SKM-1 (cell line): ENCODE measurements around the gene HERC4.
"Not testable (repeated sequence)": the region's sequence is repeated elsewhere in the genome, so short reads cannot be mapped to it uniquely, and the experiment has no call there.

Experiments used
- DNase-seq: peaks from one replicate; lab custom pipeline; 2025; ENCODE audit not compliant: unreplicated experiment; lab: John Stamatoyannopoulos, UW

The HERC4 gene

DNA sequence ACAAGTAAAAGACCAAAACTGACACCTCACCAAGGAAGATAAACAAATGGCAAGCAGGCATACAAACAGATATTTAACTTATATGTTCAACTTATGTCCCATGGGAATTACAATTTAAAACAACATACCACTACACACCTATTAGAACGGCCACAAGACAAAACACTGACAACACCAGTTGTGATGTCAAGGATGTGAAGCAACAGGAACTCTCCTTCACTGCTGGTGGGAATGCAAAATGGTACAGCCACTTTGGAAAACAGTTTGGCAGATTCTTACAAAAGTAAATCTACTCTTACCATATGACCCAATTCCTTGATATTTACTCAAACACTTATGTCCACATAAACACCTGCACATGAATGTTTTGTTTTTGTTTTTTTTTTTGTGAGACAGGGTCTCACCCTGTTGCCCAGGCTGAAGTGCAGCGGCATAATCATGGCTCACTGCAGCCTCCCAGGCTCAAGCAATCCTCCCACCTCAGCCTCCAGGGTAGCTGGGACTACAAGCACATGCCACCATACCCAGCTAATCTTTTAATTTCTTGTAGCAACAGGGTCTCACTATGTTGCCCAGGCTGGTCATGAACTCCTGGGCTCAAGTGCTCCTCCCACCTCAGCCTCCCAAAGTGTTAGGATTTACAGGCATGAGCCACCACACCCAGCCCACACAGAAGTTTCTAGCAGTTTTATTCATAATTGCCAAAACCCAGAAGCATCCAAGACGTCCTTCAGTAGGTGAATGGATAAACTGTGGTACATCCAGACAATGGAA lies 27.3 kb downstream of the HERC4 start:
- no peak for DNase-seq

DNA sequence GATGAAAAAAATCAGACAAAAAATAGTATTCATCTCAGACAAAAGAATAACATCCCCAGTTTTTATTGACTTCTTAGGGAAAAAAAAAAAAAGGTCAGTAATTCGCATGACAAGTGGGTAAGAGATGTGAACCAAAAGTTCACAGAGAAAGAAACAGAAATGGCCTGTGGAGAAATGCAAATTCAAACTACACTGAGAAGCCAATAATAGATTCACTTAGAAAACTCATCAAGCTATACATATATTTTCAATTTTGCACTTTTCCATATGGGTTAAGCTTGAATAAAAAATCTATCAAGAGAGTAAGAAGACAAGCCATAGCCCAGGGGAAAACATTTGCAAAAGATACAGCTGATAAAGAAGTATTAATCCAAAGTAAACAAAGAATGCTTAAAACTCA lies 28.0 kb downstream of the HERC4 start:
- no peak for DNase-seq

DNA sequence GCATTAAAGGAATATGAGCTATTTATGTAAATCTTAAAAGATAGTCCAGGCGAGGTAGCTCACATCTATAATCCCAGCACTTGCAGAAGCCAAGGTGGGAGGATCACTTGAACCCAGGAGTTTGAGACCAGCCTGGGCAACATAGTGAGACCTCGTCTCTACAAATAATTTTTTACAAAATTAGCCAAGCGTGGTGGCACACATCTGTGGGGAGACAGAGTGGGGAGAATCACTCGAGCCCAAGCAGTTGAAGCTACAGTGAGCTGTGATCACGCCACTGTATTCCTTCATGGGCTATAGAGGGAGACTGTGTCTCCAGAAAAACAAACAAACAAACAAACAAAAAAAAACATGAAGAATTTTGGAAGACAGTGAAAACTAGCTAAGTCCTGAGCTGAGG lies 28.4 kb downstream of the HERC4 start:
- DNase-seq, result no peak

DNA sequence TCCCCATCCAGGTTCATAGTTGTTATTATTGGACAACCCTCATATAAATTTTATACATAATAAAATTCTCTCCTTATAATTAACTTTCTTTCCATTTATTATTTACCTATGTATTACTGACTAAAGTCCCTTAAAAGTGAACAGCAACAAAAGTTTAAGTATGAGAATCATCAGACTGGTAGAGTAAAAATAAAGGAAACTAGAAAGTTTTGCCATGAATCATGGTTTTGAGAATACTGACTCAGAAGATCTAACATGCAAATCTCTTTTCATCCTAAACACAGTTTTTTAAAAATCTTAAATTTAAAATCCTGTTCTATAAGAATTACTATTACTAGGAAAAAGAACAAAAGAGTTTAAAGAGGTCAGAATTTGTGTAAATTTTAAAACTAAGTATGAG lies 32.1 kb downstream of the HERC4 start:
- DNase-seq, result no peak

DNA sequence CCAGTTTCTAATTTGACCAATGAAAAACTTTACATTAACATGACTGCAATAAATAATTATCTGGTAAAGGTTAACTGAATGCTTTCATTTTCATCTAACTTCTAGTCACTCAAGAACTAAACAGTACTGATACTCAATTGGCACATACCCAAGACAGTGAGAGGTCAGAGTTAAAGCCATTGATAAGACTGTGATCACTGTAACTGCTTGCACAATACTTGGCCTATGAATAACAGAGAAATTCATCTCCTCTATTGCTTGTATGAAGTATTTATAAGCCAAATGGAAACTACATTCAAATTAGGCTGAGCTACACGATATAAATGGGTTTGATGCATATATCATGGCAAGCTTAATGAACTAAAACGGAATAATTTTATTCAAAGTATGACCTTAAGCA lies 43.0 kb downstream of the HERC4 start:
- no peak for DNase-seq

DNA sequence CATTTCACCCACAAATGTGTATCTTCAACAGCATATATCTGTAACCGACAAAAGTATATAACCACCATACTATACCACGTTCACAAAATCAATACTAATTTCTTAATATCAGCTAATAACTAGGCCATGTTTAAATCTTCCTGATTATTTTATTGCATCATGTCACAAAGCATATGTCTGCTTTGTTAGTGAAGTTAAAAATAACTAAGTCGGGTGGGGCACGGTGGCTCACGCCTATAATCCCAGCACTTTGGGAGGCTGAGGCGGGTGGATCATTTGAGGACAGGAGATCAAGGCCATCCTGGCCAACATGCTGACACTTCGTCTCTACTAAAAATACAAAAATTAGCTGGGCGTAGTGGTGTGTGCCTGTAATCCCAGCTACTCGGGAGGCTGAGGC lies 47.7 kb downstream of the HERC4 start:
- no peak for DNase-seq

DNA sequence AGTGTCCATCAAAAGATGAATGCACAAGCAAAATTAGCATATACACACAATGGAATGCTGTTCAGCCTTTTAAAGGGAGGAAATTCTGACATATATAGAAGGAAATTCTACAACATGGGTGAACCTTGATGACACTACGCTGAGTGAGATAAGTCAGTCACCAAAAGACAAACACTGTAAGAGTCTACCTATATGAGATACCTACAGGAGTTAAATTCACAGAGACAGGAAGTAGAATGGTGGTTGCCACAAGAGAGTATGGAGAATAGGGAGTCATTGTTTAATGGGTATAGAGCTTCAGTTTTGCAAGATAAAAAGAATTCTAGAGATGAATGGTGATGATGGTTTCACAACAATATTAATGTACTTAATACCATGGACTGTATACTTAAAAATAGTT lies 51.8 kb downstream of the HERC4 start:
- DNase-seq, result no peak

DNA sequence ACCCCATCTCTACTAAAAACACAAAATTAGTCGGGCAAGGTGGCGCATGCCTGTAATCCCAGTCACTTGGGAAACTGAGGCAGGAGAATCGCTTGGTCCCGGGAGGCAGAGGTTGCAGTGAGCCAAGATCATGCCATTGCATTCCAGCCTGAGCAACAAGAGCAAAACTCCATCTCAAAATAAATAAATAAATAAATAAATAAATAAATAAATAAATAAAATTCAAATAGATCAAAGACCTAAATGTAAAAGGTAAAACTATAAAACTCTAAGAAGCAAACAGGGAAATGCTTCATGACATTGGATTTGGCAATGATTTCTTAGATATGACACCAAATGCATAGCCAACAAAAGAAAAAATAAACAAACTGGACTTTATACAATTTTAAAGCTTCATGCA lies 52.8 kb downstream of the HERC4 start:
- not testable (repeated sequence) for DNase-seq

DNA sequence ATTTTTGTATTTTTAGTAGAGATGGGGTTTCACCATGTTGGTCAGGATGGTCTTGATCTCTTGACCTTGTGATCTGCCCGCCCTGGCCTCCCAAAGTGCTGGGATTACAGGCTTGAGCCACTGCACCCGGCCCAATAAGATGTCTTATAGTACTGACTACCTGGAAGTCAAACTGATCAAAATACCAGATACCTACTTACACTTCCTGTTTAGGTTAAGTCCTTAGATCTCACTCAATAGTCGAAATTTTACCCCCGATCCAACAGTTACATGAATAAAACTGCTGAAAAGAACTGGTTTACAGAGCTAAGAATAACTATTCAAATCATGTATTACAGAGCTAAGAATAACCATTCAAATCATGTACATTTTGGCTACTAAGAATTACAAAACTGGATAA lies 58.6 kb downstream of the HERC4 start:
- DNase-seq, result not testable (repeated sequence)

DNA sequence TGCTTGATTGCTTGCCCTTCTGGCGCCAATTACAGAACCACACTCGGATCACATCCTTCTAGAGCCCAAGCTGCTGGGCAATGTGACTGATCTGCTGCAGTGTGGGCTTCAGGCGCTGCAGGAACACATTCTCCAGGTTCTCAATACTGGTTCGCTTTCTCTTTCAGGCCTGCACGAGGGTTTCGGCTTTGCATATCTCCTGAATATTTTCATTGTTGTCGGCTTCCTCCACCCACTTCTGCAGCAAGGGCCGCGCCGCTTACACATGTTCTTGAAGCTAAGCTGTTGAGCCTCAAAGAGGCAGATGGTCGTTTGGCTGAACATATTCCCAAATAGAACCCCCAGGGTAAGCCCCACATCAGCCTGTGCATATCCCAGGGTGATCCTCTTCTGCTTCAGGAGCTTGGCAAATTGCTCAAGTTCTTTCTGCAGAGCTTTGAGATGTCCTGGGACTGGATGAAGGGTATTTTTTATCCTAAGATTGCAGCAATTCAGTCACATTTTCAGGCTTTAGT lies 64.6 kb downstream of the HERC4 start:
- no peak for DNase-seq

DNA sequence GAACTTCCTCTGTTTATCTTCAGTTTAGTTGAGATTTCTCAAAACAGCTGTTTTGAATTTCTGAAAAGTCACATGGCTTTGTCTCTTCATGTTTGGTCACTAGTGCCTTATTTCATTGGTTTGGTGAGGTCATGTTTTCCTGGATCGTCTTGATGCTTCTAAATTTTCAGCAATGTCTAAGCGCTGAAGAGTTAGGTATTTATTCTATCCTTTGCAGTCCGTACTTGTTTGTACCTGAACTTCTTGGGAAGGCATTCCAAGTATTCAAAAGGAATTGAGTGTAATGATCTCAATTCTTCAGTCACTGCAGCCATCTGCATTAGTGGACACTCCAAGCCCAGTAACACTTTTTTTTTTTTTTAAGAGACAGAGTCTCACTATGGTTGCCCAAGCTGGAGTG lies 67.7 kb downstream of the HERC4 start:
- no peak for DNase-seq

DNA sequence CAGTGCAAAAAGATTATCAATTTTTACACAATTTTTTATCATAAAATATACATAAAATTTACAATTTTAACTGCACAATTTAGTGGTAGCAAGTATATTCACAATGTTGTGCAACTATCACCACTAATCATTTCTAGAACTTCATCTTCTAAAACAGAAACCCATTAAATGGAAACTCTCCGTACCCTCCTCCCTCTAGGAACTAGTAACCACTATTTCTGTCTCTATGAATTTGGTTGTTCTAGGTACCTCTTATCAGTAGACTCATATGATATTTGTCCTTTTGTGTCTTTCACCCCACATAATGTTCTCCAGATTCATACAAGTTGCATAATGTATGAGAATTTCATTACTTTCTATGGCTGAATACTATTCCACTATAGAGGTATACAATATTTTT lies 73.5 kb downstream of the HERC4 start:
- no peak for DNase-seq

DNA sequence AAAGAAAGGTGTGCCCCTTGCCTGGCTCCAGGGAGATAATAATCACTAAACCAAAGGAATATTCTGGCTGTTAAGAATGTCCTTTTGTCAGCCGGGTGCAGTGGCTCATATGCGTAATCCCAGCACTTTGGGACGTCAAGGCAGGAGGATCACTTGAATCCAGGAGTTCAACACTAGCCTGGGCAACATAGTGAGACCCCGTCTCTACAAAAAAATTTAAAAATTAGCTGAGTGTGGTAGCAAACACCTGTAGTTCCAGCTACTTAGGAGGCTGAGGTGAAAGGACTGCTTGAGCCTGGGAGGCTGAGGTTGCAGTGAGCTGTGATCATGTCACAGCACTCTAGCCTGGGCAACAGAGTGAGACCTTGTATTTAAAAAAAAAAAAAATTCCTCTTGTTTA lies 74.1 kb downstream of the HERC4 start:
- no peak for DNase-seq

DNA sequence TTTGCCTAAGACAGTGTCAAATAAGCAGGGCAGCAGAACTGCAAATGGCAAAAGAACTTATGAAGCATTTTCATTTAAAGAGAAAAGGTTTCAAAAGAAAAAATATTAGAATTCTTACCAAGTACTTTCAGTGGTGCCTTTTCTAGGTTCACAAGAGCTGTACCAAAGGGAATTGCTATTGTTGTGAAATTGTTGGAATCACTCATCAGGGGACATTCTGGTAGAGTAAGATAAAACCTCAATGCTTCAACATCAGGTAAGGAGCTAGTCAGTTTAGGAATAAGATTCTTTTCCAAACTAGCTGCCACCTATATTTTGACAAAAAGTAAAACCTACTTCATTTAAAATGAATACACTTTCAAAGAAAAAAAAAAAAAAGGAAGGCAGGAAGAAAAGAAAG lies 85.0 kb downstream of the HERC4 start:
- no peak for DNase-seq

DNA sequence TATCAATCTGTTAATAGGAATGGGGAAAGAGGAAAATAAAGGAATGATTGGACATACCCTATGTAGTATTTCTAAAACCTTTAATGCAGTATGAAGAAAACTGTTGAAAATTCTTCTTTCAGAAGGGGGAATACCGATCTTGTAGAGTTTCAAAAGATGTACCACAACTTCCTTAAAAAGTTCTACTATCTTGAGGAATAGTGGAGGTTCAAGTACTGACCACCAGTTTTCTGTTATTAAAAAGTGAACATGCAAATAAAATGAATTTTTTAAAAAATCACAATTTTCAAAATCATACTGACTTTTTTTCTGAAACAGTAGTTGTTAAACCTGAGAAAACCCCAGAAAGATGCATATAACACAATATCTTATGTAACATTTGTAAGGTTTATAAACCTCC lies 86.5 kb downstream of the HERC4 start:
- DNase-seq, result peak; percentile 40

DNA sequence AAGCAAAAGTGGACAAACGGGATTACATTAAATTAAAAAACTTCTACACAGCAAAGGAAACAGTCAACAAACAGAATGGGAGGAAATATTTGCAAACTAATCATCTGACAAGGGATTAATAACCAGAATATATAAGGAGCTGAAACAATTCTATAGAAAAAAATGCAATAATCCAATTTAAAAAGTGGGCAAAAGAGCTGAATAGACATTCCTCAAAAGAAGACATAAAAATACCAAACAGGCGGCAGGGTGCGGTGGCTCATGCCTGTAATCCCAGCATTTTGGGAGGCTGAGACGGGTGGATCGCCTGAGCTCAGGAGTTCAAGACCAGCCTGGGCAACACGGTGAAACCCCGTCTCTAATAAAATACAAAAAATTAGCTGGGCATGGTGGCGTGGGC lies 92.5 kb downstream of the HERC4 start:
- not testable (repeated sequence) for DNase-seq

DNA sequence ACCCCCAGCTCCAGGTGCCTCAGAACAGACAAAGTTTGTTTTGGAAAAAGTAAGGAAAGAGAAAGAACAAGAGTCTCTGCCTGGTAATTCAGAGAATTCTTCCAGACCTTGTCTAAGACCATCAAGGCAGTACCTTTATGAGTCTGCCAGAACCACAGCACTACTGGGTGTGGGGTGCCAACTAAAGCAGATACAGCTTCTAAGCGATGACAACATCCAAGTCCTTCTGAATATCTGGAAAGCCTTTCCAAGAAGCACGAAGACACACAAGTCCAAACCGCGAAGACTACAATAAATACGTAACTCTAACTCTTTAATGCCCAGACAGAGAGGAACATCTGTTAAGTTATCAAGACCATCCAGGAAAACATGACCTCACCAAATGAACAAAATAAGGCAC lies 96.3 kb downstream of the HERC4 start:
- no peak for DNase-seq

DNA sequence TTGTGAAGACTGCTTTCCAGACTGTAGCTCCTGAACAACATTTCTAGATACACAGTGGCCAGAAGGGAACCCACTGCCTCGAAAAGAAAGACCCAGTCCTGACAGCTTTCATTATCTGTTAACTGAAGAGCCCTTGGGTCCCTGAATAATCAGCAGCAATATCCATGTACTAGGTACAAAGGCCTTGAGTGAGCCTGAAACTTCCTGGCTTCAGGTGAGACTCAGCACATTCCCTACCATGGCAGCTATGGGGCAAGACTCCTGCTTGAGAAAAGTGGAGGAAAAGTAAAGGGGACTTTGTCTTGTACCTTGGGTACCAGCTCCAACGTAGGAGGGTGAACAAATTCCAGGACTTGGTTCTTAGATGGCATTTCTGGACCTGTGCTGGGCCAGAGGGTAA lies 97.8 kb downstream of the HERC4 start:
- no peak for DNase-seq

DNA sequence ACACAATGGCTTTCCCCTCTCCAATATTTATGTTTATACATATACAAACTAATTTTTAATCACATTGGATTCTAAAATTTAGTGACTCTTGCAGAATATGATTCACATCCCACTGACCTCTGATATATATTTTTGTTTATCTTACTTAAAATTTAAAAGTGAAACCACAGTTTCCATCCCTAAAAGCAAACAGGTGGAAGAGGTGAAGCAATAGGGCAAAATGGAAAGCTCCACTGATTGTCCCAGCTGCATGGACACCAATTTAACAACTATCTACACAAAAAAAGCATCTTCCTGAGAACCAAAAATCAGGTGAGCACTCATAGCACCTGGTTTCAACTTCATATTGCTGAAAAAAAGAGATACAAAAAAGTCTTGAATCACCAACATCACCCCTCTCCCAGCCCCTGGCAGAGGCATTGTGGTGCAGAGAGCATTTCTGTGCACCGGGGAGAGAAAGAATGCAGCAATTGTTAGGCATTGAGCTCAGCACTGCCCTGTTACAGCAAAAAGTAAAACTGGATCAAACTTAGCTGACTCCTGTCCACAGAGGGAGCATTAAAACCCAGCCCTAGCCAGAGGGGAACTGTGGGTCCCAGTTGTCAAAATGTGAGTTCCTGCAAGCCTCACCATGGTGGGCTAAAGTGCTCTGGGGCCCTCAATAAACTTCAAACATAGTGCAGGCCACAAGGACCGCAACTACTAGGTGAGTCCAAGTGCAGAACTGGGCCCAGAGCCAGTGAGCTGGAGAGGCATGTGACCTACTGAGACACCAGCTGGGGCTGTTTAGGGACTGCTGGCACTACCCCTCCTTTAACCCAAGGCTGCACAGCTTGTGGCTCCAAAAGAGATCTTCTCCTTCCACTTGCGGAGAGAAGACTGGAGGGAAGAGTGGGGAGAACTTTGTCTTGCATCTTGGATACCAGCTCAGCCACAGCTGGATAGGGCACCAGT lies 98.5 kb downstream of the HERC4 start:
- DNase-seq, result no peak

DNA sequence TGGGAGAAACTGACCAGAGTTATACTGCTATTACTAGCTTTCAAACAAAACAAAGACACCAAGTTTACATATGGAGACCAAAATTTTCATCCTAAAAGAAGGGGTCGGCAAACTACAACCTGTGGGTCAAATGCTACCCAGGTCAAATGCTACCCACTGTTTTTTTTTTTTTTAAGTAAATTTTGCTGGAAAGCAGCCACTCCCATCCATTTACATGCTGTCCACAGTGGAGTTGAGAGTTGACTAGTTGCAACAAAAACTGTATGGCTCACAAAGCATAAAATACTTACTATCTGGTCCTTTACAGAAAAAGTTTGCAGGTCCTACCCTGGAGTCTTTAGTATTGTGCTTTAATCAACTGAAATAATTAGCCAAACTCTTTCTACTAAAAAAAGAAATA lies 99.2 kb downstream of the HERC4 start:
- DNase-seq, result no peak

DNA sequence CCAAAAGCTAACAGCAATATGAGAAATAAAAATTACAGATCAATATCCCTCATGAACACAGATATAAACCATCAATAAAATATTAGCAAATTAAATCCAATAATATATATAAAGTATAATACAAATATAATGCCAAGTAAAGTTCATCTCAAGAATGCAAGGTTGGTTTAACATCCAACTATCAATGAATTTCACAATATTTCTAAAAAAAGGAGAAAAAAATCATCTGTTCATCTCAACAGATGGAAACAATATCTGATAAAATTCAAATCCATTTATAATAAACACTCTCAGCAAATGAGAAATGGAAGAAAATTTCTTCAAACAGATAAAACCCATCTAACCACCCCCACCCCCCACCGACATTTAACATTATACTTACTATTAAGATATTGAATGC lies 103.8 kb downstream of the HERC4 start:
- DNase-seq, result no peak

DNA sequence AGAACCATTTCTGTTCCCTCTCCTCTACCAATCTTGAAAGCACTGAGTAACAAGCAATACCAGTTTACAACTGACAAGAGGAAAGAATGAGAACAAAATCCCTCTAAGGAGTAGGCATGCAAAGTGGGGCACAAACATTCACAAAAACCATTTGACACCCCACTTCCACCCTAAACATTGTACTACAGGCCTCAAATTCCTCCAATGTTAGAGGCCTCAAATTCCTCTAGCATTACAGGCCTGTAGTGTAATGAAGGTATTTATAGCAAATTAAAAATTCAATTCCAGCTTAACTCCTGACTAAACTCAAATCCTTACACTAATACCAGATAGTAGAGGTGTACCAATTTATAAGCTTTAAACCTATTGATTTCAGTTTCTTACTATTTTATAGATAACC lies 105.2 kb downstream of the HERC4 start:
- no peak for DNase-seq
